Liver (tissue), 9 donors: ENCODE data around the gene PGAP1. TPM values are rescaled to one million over a fixed set of nuclear protein-coding genes. Genes with fewer than 3 reads are reported as not detected.

Experiments
- DNase-seq: peaks from one replicate; pipeline ENCODE4 v3.0.0-alpha.2; 2017; ENCODE audit warnings: low spot score
- H3K27ac ChIP-seq, 2 donors: one replicate each; pipeline ENCODE4 v1.7.0; 2013; ENCODE audit warnings: inconsistent platforms in 2 of 2, low read length in 2 of 2, control low read depth in 1 of 2, low read depth in 1 of 2, mild to moderate bottlenecking in 1 of 2
- H3K27me3 ChIP-seq, 4 donors: one replicate each; pipeline versions ENCODE4 v1.6.1 to v1.7.0; 2013; ENCODE audit warnings: low read length in 3 of 4, inconsistent platforms in 1 of 4, mild to moderate bottlenecking in 1 of 4, moderate library complexity in 1 of 4; ENCODE audit not compliant: control insufficient read depth in 4 of 4, insufficient read depth in 4 of 4
- H3K36me3 ChIP-seq, 4 donors: one replicate each; pipeline versions ENCODE4 v1.6.1 to v1.7.0; 2013; ENCODE audit warnings: low read length in 3 of 4, mild to moderate bottlenecking in 3 of 4, low read depth in 1 of 4, moderate library complexity in 1 of 4; ENCODE audit not compliant: control insufficient read depth in 4 of 4, insufficient read depth in 3 of 4
- H3K4me1 ChIP-seq, 4 donors: one replicate each; pipeline versions ENCODE4 v1.6.1 to v1.7.0; 2013; ENCODE audit warnings: low read length in 3 of 4, mild to moderate bottlenecking in 3 of 4, moderate library complexity in 1 of 4; ENCODE audit not compliant: control insufficient read depth in 4 of 4, insufficient read depth in 4 of 4
- H3K4me3 ChIP-seq, 3 donors: one replicate each; pipeline versions ENCODE4 v1.6.1 to v1.7.0; 2013; ENCODE audit warnings: low read length in 3 of 3, control low read depth in 1 of 3, low read depth in 1 of 3, mild to moderate bottlenecking in 1 of 3
- H3K9ac ChIP-seq, 2 donors: one replicate each; pipeline ENCODE4 v1.7.0; 2013; ENCODE audit warnings: low read length in 2 of 2, mild to moderate bottlenecking in 2 of 2, moderate library complexity in 2 of 2, control low read depth in 1 of 2, low read depth in 1 of 2
- H3K9me3 ChIP-seq, 4 donors: one replicate each; pipeline versions ENCODE4 v1.6.1 to v1.7.0; 2013; ENCODE audit warnings: low read length in 3 of 4; ENCODE audit not compliant: control insufficient read depth in 4 of 4
- ATF3 ChIP-seq: IDR thresholded peaks from 2 replicates; pipeline ENCODE4 v1.6.1; 2016; ENCODE audit warnings: antibody characterized with exemption
- CTCF ChIP-seq: fragments of 150-350 bp; IDR thresholded peaks from 2 replicates; pipeline ENCODE4 v1.5.1; 2017; ENCODE audit warnings: improper control_type of control experiment, low read depth, low read length; ENCODE audit not compliant: missing input control
- EGR1 ChIP-seq, 2 donors: IDR thresholded peaks; 2 replicates each; pipeline ENCODE4 v1.6.1; 2016 to 2018; ENCODE audit warnings: antibody characterized with exemption in 2 of 2, low read depth in 2 of 2
- FOXA1 ChIP-seq: IDR thresholded peaks from 2 replicates; pipeline ENCODE4 v1.6.1; 2016; ENCODE audit warnings: antibody characterized with exemption
- FOXA2 ChIP-seq: IDR thresholded peaks from 2 replicates; pipeline ENCODE4 v1.6.1; 2016; ENCODE audit warnings: antibody characterized with exemption
- GABPA ChIP-seq, 2 donors: IDR thresholded peaks in 1 of 2; conservative IDR thresholded peaks in 1 of 2; 2 replicates each; pipeline ENCODE4 v1.6.1; 2016; ENCODE audit warnings: antibody characterized with exemption in 2 of 2, mild to moderate bottlenecking in 1 of 2, moderate library complexity in 1 of 2
- HNF4A ChIP-seq, 2 donors: conservative IDR thresholded peaks; 2 replicates each; pipeline ENCODE4 v1.6.1; 2016; ENCODE audit warnings: antibody characterized with exemption in 2 of 2, mild to moderate bottlenecking in 2 of 2
- HNF4G ChIP-seq: IDR thresholded peaks from 2 replicates; pipeline ENCODE4 v1.6.1; 2016; ENCODE audit warnings: antibody characterized with exemption
- JUND ChIP-seq, 2 donors: IDR thresholded peaks; 2 replicates each; pipeline ENCODE4 v1.6.1; 2016; ENCODE audit warnings: antibody characterized with exemption in 2 of 2
- MAX ChIP-seq: IDR thresholded peaks from 2 replicates; pipeline ENCODE4 v1.6.1; 2016; ENCODE audit warnings: antibody characterized with exemption
- NR2F2 ChIP-seq: IDR thresholded peaks from 2 replicates; pipeline ENCODE4 v1.6.1; 2016; ENCODE audit warnings: antibody characterized with exemption
- RAD21 ChIP-seq, 2 donors: IDR thresholded peaks; 2 replicates each; pipeline ENCODE4 v1.6.1; 2016; ENCODE audit warnings: antibody characterized with exemption in 2 of 2, mild to moderate bottlenecking in 2 of 2
- REST ChIP-seq: IDR thresholded peaks from 2 replicates; pipeline ENCODE4 v1.6.1; 2016; ENCODE audit warnings: antibody characterized with exemption, mild to moderate bottlenecking
- RXRA ChIP-seq, 2 donors: IDR thresholded peaks; 2 replicates each; pipeline ENCODE4 v1.6.1; 2017 to 2018; ENCODE audit warnings: antibody characterized with exemption in 2 of 2, mild to moderate bottlenecking in 1 of 2
- SP1 ChIP-seq: IDR thresholded peaks from 2 replicates; pipeline ENCODE4 v1.6.1; 2018; ENCODE audit warnings: antibody characterized with exemption, mild to moderate bottlenecking
- TAF1 ChIP-seq: conservative IDR thresholded peaks from 2 replicates; pipeline ENCODE4 v1.6.1; 2016; ENCODE audit warnings: antibody characterized with exemption, mild to moderate bottlenecking
- YY1 ChIP-seq: IDR thresholded peaks from 2 replicates; pipeline ENCODE4 v1.6.1; 2016; ENCODE audit warnings: antibody characterized with exemption, mild to moderate bottlenecking
- ZBTB33 ChIP-seq: IDR thresholded peaks from 2 replicates; pipeline ENCODE4 v1.6.1; 2016; ENCODE audit warnings: antibody characterized with exemption
- WGBS: extraction: QIAGEN DNeasy Blood & Tissue Kit; methylation state at CpG from one replicate; pipeline ENCODE4 v1.1.7; 2013; 5-methylcytosine and 5-hydroxymethylcytosine counted together
- polyA plus RNA-seq, 2 donors: library from polyadenylated mRNA; stranded (reverse) in 1 of 2; unstranded in 1 of 2; fragments of 200-250 nt in 1 of 2; fragments of >200 nt in 1 of 2; fragmentation: Nextera tagmentation in 1 of 2; extraction: Ambion mirVana in 1 of 2; gene quantifications; one replicate each; pipeline versions ENCODE4 v1.2.1 to v1.2.3, GENCODE V29; 2013 to 2015
- total RNA-seq, 2 donors: library from RNA; depleted of rRNA; stranded (reverse); fragments of >200 nt; gene quantifications; one replicate each; pipeline ENCODE4 v1.2.3, GENCODE V29; 2014
- donor health status: healthy.
- donor health status: healthy.
- donor health status: healthy.
- donor health status: healthy.
- donor health status: healthy.

The PGAP1 gene
- total and polyA plus RNA-seq, 4 donors, result 0.54 to 5.8 (median 2.3) TPM

DNA sequence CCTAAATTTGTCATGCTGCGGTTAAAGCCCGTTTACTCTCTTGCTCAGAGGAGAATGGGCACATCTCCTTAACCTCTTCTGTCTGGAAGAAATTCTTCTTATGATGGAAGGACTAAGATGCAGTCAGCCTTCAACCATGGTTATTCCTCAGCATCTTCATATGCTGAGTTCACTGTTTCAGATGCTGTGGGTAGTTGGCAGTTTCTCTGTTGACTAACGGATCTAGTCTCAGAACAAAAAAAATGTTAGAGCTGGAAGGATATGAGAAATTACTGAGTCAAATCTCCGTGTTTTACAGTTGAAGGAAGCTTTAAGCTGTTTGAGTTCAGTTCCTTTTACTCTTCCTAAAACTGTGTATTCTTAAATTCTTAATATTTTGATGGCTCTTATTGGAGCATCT lies 43.6 kb upstream of the PGAP1 start:
- Histone ChIP-seq H3K9me3 (no peaks in the 10 kb centered on the region), H3K4me3 (no peak overlapping the region), H3K27ac (no peak overlapping the region), H3K36me3 (no peaks in the 10 kb centered on the region), H3K27me3 (no peaks in the 10 kb centered on the region), H3K9ac (no peak overlapping the region), H3K4me1 (no peaks in the 10 kb centered on the region)
- TF ChIP-seq CTCF, result no peak
- no peak for TF ChIP-seq JUND (IDR thresholded peaks at IDR 0.05)
- no peak for TF ChIP-seq EGR1 (IDR thresholded peaks at IDR 0.05; ENCODE audit: low read depth in 2 of 2)
- no peak for TF ChIP-seq FOXA1
- no peak for TF ChIP-seq MAX
- TF ChIP-seq GABPA (IDR thresholded peaks at IDR 0.05 in 1 of 2, conservative IDR thresholded peaks at IDR 0.05 in 1 of 2), result no peak
- no peak for TF ChIP-seq SP1
- TF ChIP-seq HNF4A (conservative IDR thresholded peaks at IDR 0.05), result no peak
- no peak for TF ChIP-seq RXRA (IDR thresholded peaks at IDR 0.05)
- no peak for TF ChIP-seq FOXA2
- no peak for TF ChIP-seq ZBTB33
- DNase-seq, result no peak
- 78% methylated on average over 4 of the region's 4 CpGs for WGBS

- Histone ChIP-seq H3K36me3 (no peaks in the 10 kb centered on the region), H3K9me3 (no peaks in the 10 kb centered on the region), H3K4me1 (no peaks in the 10 kb centered on the region), H3K9ac (no peak overlapping the region), H3K27me3 (peaks cover 0 to 3% (median 0%) of the 10 kb centered on the region in 4 donors), H3K4me3 (no peak overlapping the region), H3K27ac (no peak overlapping the region)
- WGBS, result 100% methylated on average over 1 of the region's 1 CpG
- TF ChIP-seq MAX (no peak), RAD21 (IDR thresholded peaks at IDR 0.05) (no peak), CTCF (no peak), NR2F2 (no peak), HNF4G (no peak), JUND (IDR thresholded peaks at IDR 0.05) (no peak), ATF3 (no peak), HNF4A (conservative IDR thresholded peaks at IDR 0.05) (no peak), REST (no peak), YY1 (no peak), EGR1 (IDR thresholded peaks at IDR 0.05; ENCODE audit: low read depth in 2 of 2) (no peak), FOXA1 (no peak), RXRA (IDR thresholded peaks at IDR 0.05) (no peak), TAF1 (no peak), ZBTB33 (no peak)
- no peak for DNase-seq
Observed at GRCh38 chr2:196968516-196968915, 42.0 kb upstream of the PGAP1 start.
